Right lobe of liver (tissue), 6 donors: ENCODE results near the gene PHYHD1. TPM values are rescaled to one million over a fixed set of nuclear protein-coding genes. Genes with fewer than 3 reads are reported as not detected.

Source experiments
- ATAC-seq, 4 donors: fragments of 200-7000 bp; cut with Tn5 transposase; one replicate each; pipeline ENCODE4 v1.9.1; 2020; ENCODE audit warnings: mild to moderate bottlenecking in 4 of 4, moderate library complexity in 4 of 4
- DNase-seq, 3 donors: peaks; one replicate each; pipeline ENCODE4 v3.0.0-alpha.2; 2020
- H3K27ac ChIP-seq, 3 donors: fragments of 200-600 bp; one replicate each; pipeline ENCODE4 v1.8.0; 2022
- H3K27me3 ChIP-seq, 2 donors: fragments of 200-600 bp; one replicate each; pipeline ENCODE4 v1.8.0; 2022
- H3K36me3 ChIP-seq, 4 donors: fragments of 200-600 bp; sonication (generic) in 1 of 4; one replicate each; pipeline versions ENCODE4 v1.5.1 to v1.8.0; 2017 to 2022; ENCODE audit warnings: control low read depth in 1 of 4
- H3K4me1 ChIP-seq, 4 donors: fragments of 200-600 bp; sonication (generic) in 1 of 4; one replicate each; pipeline versions ENCODE4 v1.5.1 to v1.8.0; 2017 to 2022; ENCODE audit warnings: control low read depth in 1 of 4
- H3K4me3 ChIP-seq, 3 donors: fragments of 200-600 bp; one replicate each; pipeline ENCODE4 v1.8.0; 2022
- H3K9me3 ChIP-seq, 4 donors: fragments of 200-600 bp; sonication (generic) in 1 of 4; one replicate each; pipeline versions ENCODE4 v1.5.1 to v1.8.0; 2017 to 2022; ENCODE audit warnings: control low read depth in 1 of 4
- CTCF ChIP-seq, 4 donors: fragments of 200-600 bp in 3 of 4; fragments of 450-650 bp in 1 of 4; IDR thresholded peaks; one replicate each; pipeline versions ENCODE4 v1.5.1 to v1.8.0; 2016 to 2022; ENCODE audit warnings: antibody characterized with exemption in 4 of 4, mild to moderate bottlenecking in 2 of 4
- POLR2A ChIP-seq: fragments of 450-650 bp; IDR thresholded peaks from one replicate; pipeline ENCODE4 v1.6.1; 2017; ENCODE audit warnings: antibody characterized with exemption, mild to moderate bottlenecking
- WGBS: methylation state at CpG from one replicate; pipeline ENCODE4 v1.1.6; 2018; ENCODE audit warnings: low coverage, low lambda C conversion rate; ENCODE audit not compliant: insufficient coverage; ENCODE audit errors: missing lambda C conversion rate; 5-methylcytosine and 5-hydroxymethylcytosine counted together
- intact Hi-C, 2 donors: fragments of 100-400 bp; cut with DNase I; formaldehyde crosslinking; loops; one replicate each; pipeline versions ENCODE4 v1.11.2 to v1.14.1; 2022
- total RNA-seq, 6 experiments: library from RNA; depleted of rRNA in 2 of 6; stranded (reverse); fragments of >200 nt in 2 of 6; fragmentation: NEBNext Ultra II Directional in 3 of 6; extraction: Animal tissue kit (Norgen Biotek cat#: 25700) in 3 of 6; gene quantifications; one replicate each; pipeline versions ENCODE4 v1.1.0 to v1.2.4, GENCODE V29; 2016 to 2023
- donor health status: DM: no; HTN: yes; CAD: no.
- donor health status: DM: no; HTN: no; CAD: no.
- donor health status: DM: no; HTN: no; CAD: no.
- donor health status: DM: no; HTN: yes; CAD: no.
- donor health status: DM: no; HTN: yes; CAD: no.

The PHYHD1 gene
- total RNA-seq, 6 experiments from 2014 or later = 14.0 to 69.7 (median 38.2) TPM

- peaks cover 2 to 39% (median 17%) of the 10 kb centered on the region in 4 donors for H3K36me3 ChIP-seq
- no peak overlapping the region for H3K4me3 ChIP-seq
- DNase-seq (no peak), ATAC-seq (no peak)
- no peaks in the 10 kb centered on the region for H3K9me3 ChIP-seq
- peaks cover 0 to 6% (median under 1%) of the 10 kb centered on the region in 4 donors for H3K4me1 ChIP-seq
- no peaks in the 10 kb centered on the region for H3K27me3 ChIP-seq
- no peak overlapping the region for H3K27ac ChIP-seq
- intact Hi-C loops = no loop called here
- TF ChIP-seq CTCF (IDR thresholded peaks at IDR 0.05) (no peak), POLR2A (no peak)
- whole genome bisulfite sequencing = 14% methylated on average over 2 of the region's 2 CpGs
Measured at GRCh38 chr9:128906741-128907140, 14.0 kb upstream of the PHYHD1 start.

- no peak for DNase-seq
- Histone ChIP-seq H3K27me3 (no peaks in the 10 kb centered on the region), H3K4me3 (no peak overlapping the region), H3K27ac (no peak overlapping the region), H3K9me3 (no peaks in the 10 kb centered on the region), H3K4me1 (peaks cover 0 to 10% (median 3%) of the 10 kb centered on the region in 4 donors), H3K36me3 (peaks cover 2 to 41% (median 22%) of the 10 kb centered on the region in 4 donors)
- intact Hi-C loops = no loop called here
- WGBS = 97% methylated on average over 6 of the region's 24 CpGs
- no peak for ATAC-seq
- no peak for TF ChIP-seq POLR2A
- TF ChIP-seq CTCF (IDR thresholded peaks at IDR 0.05) = no peak
Measured at GRCh38 chr9:128908372-128908771, 12.4 kb upstream of the PHYHD1 start.

GRCh38 chr9:128909859-128910258, 10.9 kb upstream of the PHYHD1 start:
- TF ChIP-seq POLR2A (no peak), CTCF (IDR thresholded peaks at IDR 0.05) (no peak)
- Histone ChIP-seq H3K27me3 (no peaks in the 10 kb centered on the region), H3K4me3 (no peak overlapping the region), H3K27ac (no peak overlapping the region), H3K4me1 (peaks cover 0 to 23% (median 12%) of the 10 kb centered on the region in 4 donors), H3K36me3 (peaks cover 2 to 55% (median 27%) of the 10 kb centered on the region in 4 donors), H3K9me3 (no peaks in the 10 kb centered on the region)
- DNase-seq = no peak
- intact Hi-C loops = no loop called here
- no peak for ATAC-seq
- 75% methylated on average over 4 of the region's 4 CpGs for WGBS

- Histone ChIP-seq H3K4me3 (no peak overlapping the region), H3K27ac (peak overlapping the region; percentile 6 to 37 (median 15)), H3K27me3 (no peaks in the 10 kb centered on the region), H3K9me3 (no peaks in the 10 kb centered on the region), H3K4me1 (peaks cover 0 to 28% (median 14%) of the 10 kb centered on the region in 4 donors), H3K36me3 (peaks cover 2 to 60% (median 28%) of the 10 kb centered on the region in 4 donors)
- no CpG with 5 or more reads among the region's 6 CpGs for WGBS
- peak in 2 of 4 donors; percentile 1 to 12 for ATAC-seq
- no peak for DNase-seq
- intact Hi-C loops = no loop called here
- TF ChIP-seq CTCF (IDR thresholded peaks at IDR 0.05) = no peak
- no peak for TF ChIP-seq POLR2A
Measured at GRCh38 chr9:128910906-128911305, 9.9 kb upstream of the PHYHD1 start.
